HCT116 (cell line): Measurements from ENCODE around the gene PPIL1. TPM values are rescaled to one million over a fixed set of nuclear protein-coding genes. Genes with fewer than 3 reads are reported as not detected.

Experiments used
- ATAC-seq: fragments of 200-7000 bp; cut with Tn5 transposase; 2 replicates; pipeline ENCODE4 v1.9.1; 2020; ENCODE audit warnings: mild to moderate bottlenecking, moderate library complexity
- BruUV-seq: library from RNA; stranded (reverse); fragments of 400-500 nt; replicated peaks from 2 replicates; lab custom pipeline; 2021; lab: Mats Ljungman, UMichigan
- CTCF ChIA-PET: fragments of 300-600 bp; sonication (Branson Sonifier 250); formaldehyde crosslinking; loops from one replicate; lab custom pipeline; 2021; ENCODE audit warnings: antibody characterized with exemption; lab: Charles Lee
- POLR2A ChIA-PET: fragments of 300-600, 350-600 bp; sonication (Branson Sonifier 250); formaldehyde crosslinking; loops from one replicate; lab custom pipeline; 2021; ENCODE audit warnings: antibody characterized with exemption; lab: Charles Lee
- RAD21 ChIA-PET, 2 experiments: fragments of 300-600 bp; sonication (Branson Sonifier 250); formaldehyde crosslinking; loops; one replicate each; lab custom pipeline; 2023; ENCODE audit warnings: low total read pairs in 2 of 2; ENCODE audit not compliant: uncharacterized antibody in 2 of 2, unreplicated experiment in 2 of 2, low non-redundant PET in 1 of 2; lab: Charles Lee
- DNase-seq: peaks from one replicate; pipeline ENCODE4 v3.0.0-alpha.2; 2010; ENCODE audit warnings: low read depth, low spot score
- H2AFZ ChIP-seq: fragments of 200-600 bp; shearing (Covaris generic), sonication (generic); 2 replicates; pipeline ENCODE4 v1.6.1; 2017; ENCODE audit warnings: low read depth, mixed run types, mixed read lengths, antibody characterized with exemption, low read length; ENCODE audit not compliant: poor library complexity, severe bottlenecking
- H3K27ac ChIP-seq: 2 replicates; pipeline ENCODE4 v1.5.1; 2012; ENCODE audit warnings: low read depth, low read length
- H3K27me3 ChIP-seq: fragments of 200-600 bp; sonication (generic); 2 replicates; pipeline ENCODE4 v1.6.1; 2016; ENCODE audit warnings: mixed run types, low read length, mixed read lengths; ENCODE audit not compliant: insufficient read depth
- H3K36me3 ChIP-seq, 2 experiments: fragments of 200-500 bp in 1 of 2; fragments of 200-600 bp in 1 of 2; sonication (Bioruptor generic) in 1 of 2; sonication (generic) in 1 of 2; 2 replicates each; pipeline versions ENCODE4 v1.5.1 to v1.6.1; 2014 to 2016; ENCODE audit warnings: low read length in 2 of 2, inconsistent platforms in 1 of 2, mixed read lengths in 1 of 2, mixed run types in 1 of 2; ENCODE audit not compliant: insufficient read depth in 2 of 2, control insufficient read depth in 1 of 2
- H3K4me1 ChIP-seq, 2 experiments: fragments of 200-600 bp in 1 of 2; sonication (generic) in 1 of 2; 2 replicates each; pipeline versions ENCODE4 v1.5.1 to v1.6.1; 2012 to 2017; ENCODE audit warnings: low read length in 2 of 2, inconsistent platforms in 1 of 2, mild to moderate bottlenecking in 1 of 2, mixed read lengths in 1 of 2, mixed run types in 1 of 2, moderate library complexity in 1 of 2; ENCODE audit not compliant: insufficient read depth in 2 of 2, control insufficient read depth in 1 of 2
- H3K4me2 ChIP-seq: fragments of 200-600 bp; sonication (generic); 2 replicates; pipeline ENCODE4 v1.6.1; 2017; ENCODE audit warnings: mixed run types, low read length, mixed read lengths
- H3K4me3 ChIP-seq, 2 experiments: fragments of 200-600 bp in 1 of 2; sonication (generic) in 1 of 2; replicated peaks in 1 of 2; 2 replicates each; pipeline ENCODE4 v1.5.1; 2011 to 2016; ENCODE audit warnings: low read length in 2 of 2, control low read depth in 1 of 2, low read depth in 1 of 2, mild to moderate bottlenecking in 1 of 2, mixed read lengths in 1 of 2, mixed run types in 1 of 2
- H3K79me2 ChIP-seq: fragments of 200-600 bp; sonication (generic); 2 replicates; pipeline ENCODE4 v1.6.1; 2017; ENCODE audit warnings: mild to moderate bottlenecking, mixed run types, low read length, moderate library complexity, mixed read lengths; ENCODE audit not compliant: insufficient read depth
- H3K9ac ChIP-seq: fragments of 200-600 bp; sonication (generic); 2 replicates; pipeline ENCODE4 v1.6.1; 2016; ENCODE audit warnings: low read length, mixed read lengths
- H3K9me2 ChIP-seq: fragments of 200-600 bp; sonication (generic), shearing (Covaris generic); 2 replicates; pipeline ENCODE4 v1.6.1; 2017; ENCODE audit warnings: mixed run types, mild to moderate bottlenecking, moderate library complexity; ENCODE audit not compliant: insufficient read depth
- H3K9me3 ChIP-seq, 2 experiments: fragments of 200-500 bp in 1 of 2; fragments of 200-600 bp in 1 of 2; sonication (Bioruptor generic) in 1 of 2; sonication (generic) in 1 of 2; 2 replicates each; pipeline ENCODE4 v1.6.1; 2014 to 2017; ENCODE audit warnings: low read length in 2 of 2, mixed read lengths in 2 of 2, inconsistent platforms in 1 of 2, low read depth in 1 of 2, mild to moderate bottlenecking in 1 of 2, mixed run types in 1 of 2, moderate library complexity in 1 of 2; ENCODE audit not compliant: control insufficient read depth in 1 of 2, insufficient read depth in 1 of 2
- H4K20me1 ChIP-seq: fragments of 200-600 bp; sonication (generic), shearing (Covaris generic); 2 replicates; pipeline ENCODE4 v1.6.1; 2017; ENCODE audit warnings: mixed run types, mild to moderate bottlenecking, moderate library complexity; ENCODE audit not compliant: insufficient read depth
- ATF3 ChIP-seq: IDR thresholded peaks from 2 replicates; pipeline ENCODE4 v1.6.1; 2012
- EZH2 ChIP-seq: fragments of 200-600 bp; sonication (generic); IDR thresholded peaks from 2 replicates; pipeline ENCODE4 v1.6.1; 2017; ENCODE audit warnings: antibody characterized with exemption, mixed run types
- FOSL1 ChIP-seq: IDR thresholded peaks from 2 replicates; pipeline ENCODE4 v1.6.1; 2012; ENCODE audit warnings: low read depth
- JUND ChIP-seq: IDR thresholded peaks from 2 replicates; pipeline ENCODE4 v1.6.1; 2012
- MAX ChIP-seq: IDR thresholded peaks from 2 replicates; pipeline ENCODE4 v1.6.1; 2012
- POLR2AphosphoS5 ChIP-seq: IDR thresholded peaks from 2 replicates; pipeline ENCODE4 v1.6.1; 2011; ENCODE audit warnings: mild to moderate bottlenecking, low read depth, low read length, moderate library complexity
- RAD21 ChIP-seq: IDR thresholded peaks from 2 replicates; pipeline ENCODE4 v1.6.1; 2012; ENCODE audit warnings: low read depth, mild to moderate bottlenecking
- REST ChIP-seq: IDR thresholded peaks from 2 replicates; pipeline ENCODE4 v1.6.1; 2012; ENCODE audit warnings: low read depth
- YY1 ChIP-seq: IDR thresholded peaks from 2 replicates; pipeline ENCODE4 v1.6.1; 2011; ENCODE audit warnings: low read length, low read depth, moderate library complexity, mild to moderate bottlenecking; ENCODE audit not compliant: insufficient replicate concordance; ENCODE audit errors: extremely low read depth
- ZBTB33 ChIP-seq: IDR thresholded peaks from 2 replicates; pipeline ENCODE4 v1.6.1; 2011; ENCODE audit warnings: mild to moderate bottlenecking, low read length, moderate library complexity; ENCODE audit not compliant: insufficient replicate concordance; ENCODE audit errors: extremely low read depth
- ZNF274 ChIP-seq: fragments of 200-500 bp; sonication (Bioruptor generic); IDR thresholded peaks from 2 replicates; pipeline ENCODE4 v1.6.1; 2014; ENCODE audit warnings: mild to moderate bottlenecking, low read depth, low read length, inconsistent platforms
- intact Hi-C: fragments of 100-400 bp; cut with micrococcal nuclease; formaldehyde crosslinking; loops from 2 replicates; pipeline ENCODE4 v1.10.0; 2022
- total RNA-seq: library from RNA; stranded (reverse); gene quantifications from one replicate; pipeline ENCODE4 v1.2.1, GENCODE V29; 2021; ENCODE audit not compliant: unreplicated experiment

The PPIL1 gene
- total RNA-seq, 1 experiment from 2014 or later = 42.0 TPM

GRCh38 chr6:36837686-36838085, 36.9 kb downstream of the PPIL1 start:
- Histone ChIP-seq H3K79me2 (no peaks in the 10 kb centered on the region), H4K20me1 (no peaks in the 10 kb centered on the region), H3K27ac (no peak overlapping the region), H3K9ac (no peak overlapping the region), H3K9me3 (no peaks in the 10 kb centered on the region), H3K4me3 (no peak overlapping the region), H3K4me2 (no peak overlapping the region), H3K36me3 (no peaks in the 10 kb centered on the region), H2AFZ (no peak overlapping the region), H3K27me3 (peaks cover 10% of the 10 kb centered on the region; the same call in 1 of the 2 replicates), H3K9me2 (no peaks in the 10 kb centered on the region), H3K4me1 (peaks cover 0 to 7% of the 10 kb centered on the region in 2 experiments; a peak in 1 of 4 replicates)
- BruUV-seq = no TSS peak
- TF ChIP-seq ZBTB33 = no peak
- no peak for TF ChIP-seq RAD21
- no peak for TF ChIP-seq YY1
- no peak for TF ChIP-seq EZH2
- intact Hi-C loops = no loop called here
- ChIA-PET POLR2A (no interaction called here), CTCF (interaction anchor here (1.6 kb wide), 1 partner anchor 14 kb away, joined by 4 read pairs; no protein-coding TSS in a partner anchor), RAD21 (no interaction called here)
- ATAC-seq (no peak), DNase-seq (no peak)

GRCh38 chr6:36837022-36837339, 37.6 kb downstream of the PPIL1 start:
- H4K20me1 ChIP-seq = no peaks in the 10 kb centered on the region
- no peak overlapping the region for H2AFZ ChIP-seq
- no peaks in the 10 kb centered on the region for H3K9me2 ChIP-seq
- intact Hi-C loops = no loop called here
- no peak overlapping the region for H3K27ac ChIP-seq
- H3K9me3 ChIP-seq = no peaks in the 10 kb centered on the region
- peaks cover 0 to 7% of the 10 kb centered on the region in 2 experiments; a peak in 1 of 4 replicates for H3K4me1 ChIP-seq
- ChIA-PET CTCF (interaction anchor here (2.1 kb wide), 1 partner anchor 12 kb away, joined by 6 read pairs; no protein-coding TSS in a partner anchor), POLR2A (no interaction called here), RAD21 (no interaction called here)
- no peak overlapping the region for H3K4me3 ChIP-seq
- no peak for ATAC-seq
- no TSS peak for BruUV-seq
- no peak for DNase-seq
- H3K9ac ChIP-seq = no peak overlapping the region
- H3K36me3 ChIP-seq = no peaks in the 10 kb centered on the region
- H3K79me2 ChIP-seq = no peaks in the 10 kb centered on the region
- peaks cover 10% of the 10 kb centered on the region; the same call in 1 of the 2 replicates for H3K27me3 ChIP-seq
- no peak overlapping the region for H3K4me2 ChIP-seq
- TF ChIP-seq POLR2AphosphoS5 = no peak
- TF ChIP-seq REST = no peak
- TF ChIP-seq EZH2 = no peak
- no peak for TF ChIP-seq ATF3
- TF ChIP-seq JUND = no peak
- no peak for TF ChIP-seq FOSL1
- TF ChIP-seq ZNF274 = no peak
- TF ChIP-seq MAX = no peak
- no peak for TF ChIP-seq YY1
- no peak for TF ChIP-seq ZBTB33
